Small intestine (tissue), 7 donors: ENCODE measurements around the gene CCDC141. TPM values are rescaled to one million over a fixed set of nuclear protein-coding genes. Genes with fewer than 3 reads are reported as not detected.

Source experiments
- DNase-seq, 2 donors: peaks; one replicate each; pipeline versions ENCODE4 v3.0.0 to v3.0.0-alpha.2; 2013
- FAIRE-seq: peaks from 2 replicates; lab custom pipeline; 2012; peaks lifted over from hg19 to GRCh38; lab: Jason Lieb, UNC
- H3K27ac ChIP-seq, 3 donors: one replicate each; pipeline ENCODE4 v1.5.1; 2013; ENCODE audit warnings: low read length in 2 of 3, mild to moderate bottlenecking in 2 of 3, control low read depth in 1 of 3, inconsistent platforms in 1 of 3, low read depth in 1 of 3, moderate library complexity in 1 of 3
- H3K27me3 ChIP-seq, 3 donors: one replicate each; pipeline ENCODE4 v1.6.1; 2013; ENCODE audit warnings: low read length in 3 of 3, inconsistent platforms in 1 of 3; ENCODE audit not compliant: control insufficient read depth in 3 of 3, insufficient read depth in 3 of 3
- H3K36me3 ChIP-seq, 3 donors: one replicate each; pipeline ENCODE4 v1.6.1; 2013; ENCODE audit warnings: low read length in 3 of 3, inconsistent platforms in 1 of 3, low read depth in 1 of 3, mild to moderate bottlenecking in 1 of 3, moderate library complexity in 1 of 3; ENCODE audit not compliant: control insufficient read depth in 3 of 3, insufficient read depth in 2 of 3
- H3K4me1 ChIP-seq, 3 donors: one replicate each; pipeline ENCODE4 v1.6.1; 2013; ENCODE audit warnings: low read length in 2 of 3, inconsistent platforms in 1 of 3, low read depth in 1 of 3, mild to moderate bottlenecking in 1 of 3, moderate library complexity in 1 of 3; ENCODE audit not compliant: control insufficient read depth in 3 of 3, insufficient read depth in 2 of 3
- H3K4me3 ChIP-seq, 3 donors: one replicate each; pipeline ENCODE4 v1.5.1; 2013; ENCODE audit warnings: low read length in 3 of 3, control low read depth in 1 of 3, inconsistent platforms in 1 of 3, low read depth in 1 of 3, mild to moderate bottlenecking in 1 of 3, moderate library complexity in 1 of 3
- H3K9me3 ChIP-seq, 2 donors: one replicate each; pipeline ENCODE4 v1.6.1; 2013; ENCODE audit warnings: low read depth in 1 of 2, low read length in 1 of 2; ENCODE audit not compliant: control insufficient read depth in 2 of 2, insufficient read depth in 1 of 2
- WGBS, 3 donors: extraction: QIAGEN DNeasy Blood & Tissue Kit; methylation state at CpG; one replicate each; pipeline ENCODE4 v1.1.7; 2013; 5-methylcytosine and 5-hydroxymethylcytosine counted together
- polyA plus RNA-seq, 4 donors: library from polyadenylated mRNA; stranded (reverse) in 3 of 4; unstranded in 1 of 4; fragments of 200-250 nt in 3 of 4; fragments of 120-200 nt in 1 of 4; gene quantifications; one replicate each; pipeline versions ENCODE4 v1.2.1 to v1.2.3, GENCODE V29; 2013
- donor health status: healthy with polysubstance abuse.
- donor health status: control.
- donor health status: control.
- donor health status: Bipolar disorder and iron deficiency.
- donor health status: healthy.

CCDC141 gene
- polyA plus RNA-seq, 4 donors, result 0.27 to 2.5 (median 0.27) TPM; not detected in 1

DNA sequence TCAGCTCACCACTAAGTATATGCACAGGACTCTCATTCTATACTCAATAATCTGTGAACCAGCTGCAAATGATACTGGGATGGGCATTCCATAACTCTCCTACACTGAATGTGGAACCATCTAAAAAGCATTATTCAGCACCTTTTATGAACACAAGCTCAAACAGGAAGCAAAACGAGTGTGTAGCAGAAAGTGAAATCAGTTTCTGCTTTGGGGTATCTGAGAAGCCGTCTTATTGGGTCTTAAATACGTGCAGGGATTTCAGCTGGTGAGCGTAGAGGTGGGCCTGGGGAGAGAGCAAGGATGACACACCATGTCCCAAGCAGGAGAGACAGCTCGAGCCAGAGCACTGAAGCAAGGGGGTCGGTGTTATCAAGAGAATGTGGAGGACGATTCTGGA, 122.8 kb downstream of the CCDC141 start:
- FAIRE-seq (no peak), DNase-seq (no peak)
- Histone ChIP-seq H3K9me3 (no peaks in the 10 kb centered on the region), H3K4me1 (no peaks in the 10 kb centered on the region), H3K27ac (no peak overlapping the region), H3K36me3 (no peaks in the 10 kb centered on the region), H3K27me3 (no peaks in the 10 kb centered on the region), H3K4me3 (no peak overlapping the region)
- WGBS, 3 donors, result 63 to 72% (median 65%) methylated on average over 7 of the region's 7 CpGs

DNA sequence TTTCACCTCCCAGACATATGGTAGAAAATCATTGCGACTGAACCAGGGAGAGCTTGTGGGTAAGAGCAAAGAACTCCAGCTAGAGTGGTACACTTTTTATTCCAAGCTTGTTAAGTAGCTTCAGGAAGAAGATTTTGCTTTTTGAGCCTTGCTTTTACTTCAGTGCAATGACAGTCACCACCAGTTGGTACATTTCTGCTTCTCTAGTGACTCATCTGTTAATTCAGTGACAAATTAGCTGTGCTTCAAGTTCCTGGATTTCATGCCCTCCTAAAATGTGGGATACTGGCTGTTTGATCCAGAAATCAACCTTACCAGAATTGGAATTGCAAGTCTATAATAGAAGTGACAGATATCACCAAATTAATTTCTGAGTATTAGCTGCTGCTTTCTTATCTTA, 125.1 kb downstream of the CCDC141 start:
- 86 to 88% (median 87%) methylated on average over 1 of the region's 1 CpG for WGBS, 3 donors
- no peak overlapping the region for H3K27ac ChIP-seq

DNA sequence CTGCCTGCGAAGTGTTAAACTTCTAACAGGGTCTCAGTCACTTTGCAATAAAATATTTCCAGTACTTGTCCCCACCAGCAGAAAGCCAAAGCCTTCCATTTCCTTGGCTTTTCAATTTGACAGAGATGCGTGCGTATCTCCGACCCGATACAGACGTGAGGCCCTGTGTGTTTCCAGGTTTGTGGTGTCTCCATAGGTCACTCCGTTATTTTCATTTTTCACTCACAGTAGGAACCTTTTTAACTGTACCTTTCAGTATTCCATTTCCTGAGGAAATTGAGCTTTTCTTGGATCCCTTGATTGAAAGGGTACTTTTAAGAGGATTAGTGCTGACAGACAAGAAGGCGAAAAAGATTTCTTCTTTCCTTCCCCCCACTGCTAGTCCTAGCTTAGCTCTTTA, 126.4 kb downstream of the CCDC141 start:
- 94 to 97% (median 95%) methylated on average over 8 of the region's 8 CpGs for WGBS, 3 donors

More for the DNA sequence above, 125.1 kb downstream of the CCDC141 start:
- no peaks in the 10 kb centered on the region for H3K27me3 ChIP-seq
- FAIRE-seq, result no peak
- DNase-seq, result no peak
- H3K36me3 ChIP-seq, result no peaks in the 10 kb centered on the region
- H3K4me1 ChIP-seq, result no peaks in the 10 kb centered on the region
- H3K9me3 ChIP-seq, result no peaks in the 10 kb centered on the region
- H3K4me3 ChIP-seq, result no peak overlapping the region

DNA sequence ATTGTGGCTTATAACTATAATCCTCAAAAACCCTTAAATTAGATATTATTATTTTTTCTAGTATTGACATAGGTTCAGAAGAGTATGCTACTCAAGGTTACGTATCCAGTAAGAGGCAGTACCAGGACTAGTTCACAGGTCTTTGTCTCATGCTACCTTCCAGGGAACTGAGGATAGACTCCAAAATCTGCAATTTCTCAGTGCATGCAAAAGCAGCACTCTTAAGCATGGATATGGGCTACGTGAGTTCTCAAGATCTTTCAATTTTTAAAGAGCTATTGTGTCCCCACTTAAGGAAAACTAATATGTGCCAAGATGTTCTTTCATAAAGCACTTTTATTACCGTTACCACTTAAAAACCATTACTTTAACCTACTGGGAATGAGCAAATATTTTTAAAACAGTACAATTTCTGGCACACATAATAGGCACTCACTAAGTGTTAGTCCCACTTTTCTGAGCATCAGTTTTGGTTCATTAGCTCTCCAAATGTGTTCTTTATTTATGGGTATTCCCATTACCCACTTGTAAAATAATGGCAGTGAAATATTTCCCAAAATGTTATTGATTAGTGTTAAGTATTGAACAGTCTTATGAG, 128.9 kb downstream of the CCDC141 start:
- 79 to 85% (median 84%) methylated on average over 3 of the region's 3 CpGs for WGBS, 3 donors
- Histone ChIP-seq H3K36me3 (no peaks in the 10 kb centered on the region), H3K4me3 (no peak overlapping the region), H3K4me1 (no peaks in the 10 kb centered on the region), H3K27ac (no peak overlapping the region), H3K27me3 (no peaks in the 10 kb centered on the region), H3K9me3 (no peaks in the 10 kb centered on the region)
- no peak for FAIRE-seq
- DNase-seq, result no peak

More for the DNA sequence above, 126.4 kb downstream of the CCDC141 start:
- Histone ChIP-seq H3K4me1 (no peaks in the 10 kb centered on the region), H3K4me3 (no peak overlapping the region), H3K36me3 (no peaks in the 10 kb centered on the region), H3K9me3 (no peaks in the 10 kb centered on the region), H3K27me3 (no peaks in the 10 kb centered on the region), H3K27ac (no peak overlapping the region)
- no peak for DNase-seq
- no peak for FAIRE-seq

DNA sequence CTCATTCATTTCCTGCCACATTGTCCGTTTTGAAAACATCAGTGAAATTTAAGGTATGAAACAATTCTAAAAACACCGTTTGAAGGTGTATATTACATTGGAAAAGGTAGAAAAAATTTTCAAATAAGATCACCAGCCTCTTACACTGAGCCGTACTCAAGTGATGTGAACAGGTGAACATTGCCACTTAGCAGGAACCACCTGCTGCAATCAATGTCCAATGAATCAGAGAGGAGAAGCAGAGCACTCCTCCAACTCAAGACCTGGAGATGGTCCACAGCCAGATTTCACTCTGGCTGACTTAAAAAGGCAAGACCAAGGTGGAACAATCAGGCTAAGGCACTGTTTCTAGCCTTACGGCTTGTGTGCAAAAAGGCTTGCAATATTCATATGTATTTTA, 132.4 kb downstream of the CCDC141 start:
- 84 to 87% (median 85%) methylated on average over 4 of the region's 4 CpGs for WGBS, 3 donors
- H3K27ac ChIP-seq, result no peak overlapping the region
- H3K36me3 ChIP-seq, result no peaks in the 10 kb centered on the region
- no peaks in the 10 kb centered on the region for H3K4me1 ChIP-seq
- no peak overlapping the region for H3K4me3 ChIP-seq
- H3K9me3 ChIP-seq, result no peaks in the 10 kb centered on the region
- DNase-seq (no peak), FAIRE-seq (no peak)
- H3K27me3 ChIP-seq, result no peaks in the 10 kb centered on the region

DNA sequence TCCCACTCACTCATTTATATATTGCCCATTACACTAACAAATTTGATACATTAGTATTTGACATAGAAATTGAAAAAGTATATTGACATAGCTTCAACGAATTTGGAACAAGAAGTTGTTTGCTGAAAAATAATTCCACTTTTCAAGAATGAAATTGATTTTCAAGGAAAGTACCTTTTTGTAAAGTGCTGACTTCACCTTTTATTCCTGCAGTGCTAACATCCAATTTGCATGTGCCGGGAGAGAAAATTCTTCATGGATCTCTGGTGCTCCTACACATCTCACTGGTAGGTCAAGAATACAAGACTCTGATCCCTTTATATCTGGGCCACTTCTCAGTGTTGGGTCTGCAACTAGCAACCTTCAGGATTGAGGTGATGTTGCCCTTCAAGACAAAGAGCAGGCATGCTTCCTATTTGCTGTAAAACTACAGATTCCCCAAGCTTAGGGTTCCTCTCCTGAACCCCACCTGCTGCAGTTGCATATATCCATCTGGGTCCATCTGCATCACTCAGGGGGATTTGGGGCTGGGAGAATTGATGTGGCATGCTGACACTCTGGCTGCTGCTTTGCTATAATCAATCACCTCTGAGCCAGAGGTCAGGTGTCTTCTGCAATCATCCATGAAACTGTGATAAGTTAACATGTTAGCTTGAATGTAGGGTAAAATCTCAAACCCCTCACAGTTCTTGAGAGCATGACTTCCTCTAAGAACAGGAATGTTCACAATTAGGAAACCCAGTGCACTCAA, 134.3 kb downstream of the CCDC141 start:
- DNase-seq, result no peak
- no peak for FAIRE-seq

DNA sequence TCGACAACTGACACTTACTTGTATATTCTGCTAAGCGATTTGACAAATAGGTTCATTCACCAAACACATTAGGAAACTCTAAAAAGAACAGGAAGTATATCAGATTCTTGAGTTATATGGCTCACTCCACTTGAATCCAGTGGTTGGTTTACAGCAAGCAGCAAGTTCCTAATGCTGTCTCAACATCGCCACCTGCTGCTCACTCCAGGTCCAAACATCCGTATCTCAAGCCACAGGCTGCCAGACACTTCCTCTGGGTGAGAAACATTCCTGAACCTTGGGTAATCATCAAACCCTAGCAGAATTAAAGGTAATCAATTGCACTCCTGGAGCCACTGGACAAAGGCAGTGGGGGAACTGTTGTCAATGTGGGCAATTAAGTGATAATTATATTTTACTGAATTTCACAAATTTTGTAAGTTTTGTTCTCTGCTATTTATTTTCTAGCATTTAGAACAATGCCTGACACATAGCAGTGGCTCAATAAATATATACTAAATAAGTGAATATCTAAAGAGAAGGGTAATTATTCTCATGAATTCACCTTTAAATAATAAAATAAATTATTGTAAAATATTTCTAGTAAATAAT, 135.6 kb downstream of the CCDC141 start:
- no peak overlapping the region for H3K27ac ChIP-seq
- WGBS, 3 donors, result 39 to 43% (median 39%) methylated on average over 4 of the region's 4 CpGs
- no peaks in the 10 kb centered on the region for H3K27me3 ChIP-seq
- no peak overlapping the region for H3K4me3 ChIP-seq
- no peaks in the 10 kb centered on the region for H3K36me3 ChIP-seq
- no peak for FAIRE-seq
- H3K9me3 ChIP-seq, result no peaks in the 10 kb centered on the region
- no peaks in the 10 kb centered on the region for H3K4me1 ChIP-seq
- DNase-seq, result peak; percentile 74 to 88

More for the DNA sequence above, 134.3 kb downstream of the CCDC141 start:
- Histone ChIP-seq H3K9me3 (no peaks in the 10 kb centered on the region), H3K27ac (no peak overlapping the region), H3K36me3 (no peaks in the 10 kb centered on the region), H3K4me3 (no peak overlapping the region), H3K27me3 (no peaks in the 10 kb centered on the region), H3K4me1 (no peaks in the 10 kb centered on the region)
- WGBS, 3 donors, result 47 to 67% (median 62%) methylated on average over 2 of the region's 2 CpGs

DNA sequence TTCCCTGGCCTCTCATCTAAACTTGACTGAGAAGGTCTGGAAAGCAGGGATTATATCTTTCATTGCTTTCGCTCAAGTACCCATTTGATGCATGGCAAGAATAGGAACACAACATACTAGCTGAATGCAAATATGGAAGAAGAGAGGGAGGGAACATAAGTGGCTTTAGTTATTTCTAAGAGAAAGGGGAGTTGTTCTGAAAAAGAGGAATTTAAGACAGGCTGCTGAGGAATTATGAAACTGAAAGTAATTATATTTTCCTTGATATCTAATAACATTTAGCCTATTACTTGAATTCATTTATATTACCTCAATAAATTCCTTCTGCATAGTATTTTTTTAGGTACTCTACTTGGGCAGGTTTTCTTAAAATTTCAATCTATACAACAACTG, 136.9 kb downstream of the CCDC141 start:
- no peak for DNase-seq
- no peaks in the 10 kb centered on the region for H3K36me3 ChIP-seq
- no peaks in the 10 kb centered on the region for H3K9me3 ChIP-seq
- no peak for FAIRE-seq
- no peak overlapping the region for H3K27ac ChIP-seq
- H3K4me1 ChIP-seq, result no peaks in the 10 kb centered on the region
- WGBS, 3 donors, result 89 to 97% (median 89%) methylated on average over 1 of the region's 1 CpG
- no peak overlapping the region for H3K4me3 ChIP-seq
- no peaks in the 10 kb centered on the region for H3K27me3 ChIP-seq
